RWPE2 (cell line): ENCODE data around the gene AKAP6.

Experiments
- ATAC-seq: fragments of 200-7000 bp; cut with Tn5 transposase; 3 replicates; pipeline ENCODE4 v1.9.1; 2021; ENCODE audit warnings: low read depth
- DNase-seq: peaks from one replicate; pipeline ENCODE4 v3.0.0-alpha.2; 2020; ENCODE audit warnings: low spot score
- H3K27ac ChIP-seq: fragments of 450-650 bp; 2 replicates; pipeline ENCODE4 v1.5.1; 2017; ENCODE audit warnings: mild to moderate bottlenecking; ENCODE audit not compliant: poor library complexity, severe bottlenecking
- H3K27me3 ChIP-seq: fragments of 250-450 bp; sonication (Bioruptor Pico); 2 replicates; pipeline ENCODE4 v1.5.1; 2021; ENCODE audit warnings: mild to moderate bottlenecking, moderate library complexity; ENCODE audit not compliant: insufficient read depth, poor library complexity, severe bottlenecking
- H3K36me3 ChIP-seq: fragments of 250-450 bp; sonication (Bioruptor Pico); 2 replicates; pipeline ENCODE4 v1.5.1; 2020; ENCODE audit warnings: low read depth, mild to moderate bottlenecking, moderate library complexity
- H3K4me1 ChIP-seq: fragments of 250-450 bp; sonication (Bioruptor Pico); 2 replicates; pipeline ENCODE4 v1.5.1; 2021; ENCODE audit warnings: mild to moderate bottlenecking, moderate library complexity; ENCODE audit not compliant: insufficient read depth, poor library complexity, severe bottlenecking
- H3K4me3 ChIP-seq: fragments of 250-450 bp; sonication (Bioruptor Pico); 2 replicates; pipeline ENCODE4 v1.5.1; 2021; ENCODE audit warnings: mild to moderate bottlenecking, moderate library complexity; ENCODE audit not compliant: severe bottlenecking
- H3K9me3 ChIP-seq: fragments of 250-450 bp; sonication (Bioruptor Pico); 2 replicates; pipeline ENCODE4 v1.5.1; 2021; ENCODE audit warnings: mild to moderate bottlenecking, moderate library complexity; ENCODE audit not compliant: severe bottlenecking
- TF ChIP-seq, protein P1 (sequence below): fragments of 450-650 bp; IDR thresholded peaks from one replicate; pipeline ENCODE4 v1.5.1; 2017; ENCODE audit warnings: mild to moderate bottlenecking, moderate library complexity; ENCODE audit not compliant: poor library complexity, severe bottlenecking

The AKAP6 gene

DNA sequence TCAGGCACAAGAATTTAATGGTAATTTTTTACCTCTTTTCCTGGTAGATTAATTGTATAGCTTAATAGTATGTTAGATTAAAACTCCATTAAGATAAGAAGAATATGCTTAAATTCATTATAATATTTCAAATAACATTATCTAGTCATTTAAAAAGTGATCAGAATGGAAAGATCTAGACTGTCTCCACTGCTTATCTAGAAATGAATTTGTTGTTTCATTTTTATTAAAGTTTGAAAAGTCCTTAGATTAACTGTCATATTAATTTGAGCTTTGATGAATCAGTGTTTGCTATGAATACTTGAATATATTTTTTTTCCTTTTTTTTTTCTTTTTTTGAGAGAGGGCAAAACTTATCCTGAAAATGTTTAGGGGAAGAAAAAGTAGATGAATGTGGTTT is 373.0 kb downstream of the AKAP6 start:
- TF ChIP-seq, protein P1, sequence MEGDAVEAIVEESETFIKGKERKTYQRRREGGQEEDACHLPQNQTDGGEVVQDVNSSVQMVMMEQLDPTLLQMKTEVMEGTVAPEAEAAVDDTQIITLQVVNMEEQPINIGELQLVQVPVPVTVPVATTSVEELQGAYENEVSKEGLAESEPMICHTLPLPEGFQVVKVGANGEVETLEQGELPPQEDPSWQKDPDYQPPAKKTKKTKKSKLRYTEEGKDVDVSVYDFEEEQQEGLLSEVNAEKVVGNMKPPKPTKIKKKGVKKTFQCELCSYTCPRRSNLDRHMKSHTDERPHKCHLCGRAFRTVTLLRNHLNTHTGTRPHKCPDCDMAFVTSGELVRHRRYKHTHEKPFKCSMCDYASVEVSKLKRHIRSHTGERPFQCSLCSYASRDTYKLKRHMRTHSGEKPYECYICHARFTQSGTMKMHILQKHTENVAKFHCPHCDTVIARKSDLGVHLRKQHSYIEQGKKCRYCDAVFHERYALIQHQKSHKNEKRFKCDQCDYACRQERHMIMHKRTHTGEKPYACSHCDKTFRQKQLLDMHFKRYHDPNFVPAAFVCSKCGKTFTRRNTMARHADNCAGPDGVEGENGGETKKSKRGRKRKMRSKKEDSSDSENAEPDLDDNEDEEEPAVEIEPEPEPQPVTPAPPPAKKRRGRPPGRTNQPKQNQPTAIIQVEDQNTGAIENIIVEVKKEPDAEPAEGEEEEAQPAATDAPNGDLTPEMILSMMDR, result no peak
- DNase-seq (no peak), ATAC-seq (no peak)
- Histone ChIP-seq H3K4me1 (peaks cover 20% of the 10 kb centered on the region), H3K4me3 (no peak overlapping the region), H3K27me3 (no peaks in the 10 kb centered on the region), H3K9me3 (no peaks in the 10 kb centered on the region), H3K27ac (no peak overlapping the region), H3K36me3 (no peaks in the 10 kb centered on the region)

DNA sequence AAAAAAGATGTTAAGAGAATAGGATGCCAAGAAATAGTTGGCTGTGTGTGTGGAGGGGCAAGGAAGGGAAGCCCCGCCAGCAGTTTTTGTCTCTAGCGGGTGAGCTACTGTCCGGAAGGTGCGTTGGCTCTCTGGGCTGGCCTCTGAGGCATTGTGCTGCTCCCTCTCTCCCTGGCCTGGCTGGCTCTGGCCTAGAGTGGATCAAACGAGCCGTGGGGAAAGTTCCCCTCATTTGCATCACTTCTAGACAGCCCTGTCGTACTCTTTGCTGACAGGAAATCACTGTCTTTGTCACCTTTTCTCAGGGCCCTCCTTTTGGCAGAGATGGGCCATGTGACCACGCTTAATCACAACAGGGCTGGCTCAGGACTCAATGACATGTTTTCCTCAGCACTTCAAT is 373.5 kb downstream of the AKAP6 start:
- Histone ChIP-seq H3K27ac (no peak overlapping the region), H3K9me3 (no peaks in the 10 kb centered on the region), H3K4me1 (peaks cover 16% of the 10 kb centered on the region), H3K36me3 (no peaks in the 10 kb centered on the region), H3K27me3 (no peaks in the 10 kb centered on the region), H3K4me3 (no peak overlapping the region)
- TF ChIP-seq, protein P1, result no peak
- ATAC-seq, result no peak
- DNase-seq, result no peak

DNA sequence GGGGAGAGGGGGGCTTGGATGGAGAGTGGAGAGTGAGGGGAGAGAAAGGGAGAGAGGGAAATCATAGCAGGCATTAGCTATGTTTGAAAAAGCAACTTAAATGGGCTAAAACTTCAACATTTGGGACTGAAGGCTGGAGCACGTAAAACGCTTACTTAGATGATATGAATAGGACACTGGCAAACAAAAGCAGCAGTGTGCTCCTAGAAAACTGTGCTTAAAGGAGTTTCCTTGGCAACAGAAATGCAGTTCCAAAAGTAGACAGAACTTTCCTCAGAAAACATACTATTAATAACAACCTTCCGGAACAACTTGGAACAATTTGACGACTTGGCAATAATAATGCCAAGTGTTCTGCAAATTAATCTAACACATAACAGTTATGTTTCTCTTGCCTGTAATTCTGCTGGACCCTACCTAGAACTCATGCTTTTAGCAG is 374.1 kb downstream of the AKAP6 start:
- Histone ChIP-seq H3K9me3 (no peaks in the 10 kb centered on the region), H3K36me3 (no peaks in the 10 kb centered on the region), H3K4me3 (no peak overlapping the region), H3K27ac (no peak overlapping the region), H3K27me3 (no peaks in the 10 kb centered on the region), H3K4me1 (peaks cover 10% of the 10 kb centered on the region)
- no peak for ATAC-seq
- DNase-seq, result no peak
- TF ChIP-seq, protein P1, result no peak

DNA sequence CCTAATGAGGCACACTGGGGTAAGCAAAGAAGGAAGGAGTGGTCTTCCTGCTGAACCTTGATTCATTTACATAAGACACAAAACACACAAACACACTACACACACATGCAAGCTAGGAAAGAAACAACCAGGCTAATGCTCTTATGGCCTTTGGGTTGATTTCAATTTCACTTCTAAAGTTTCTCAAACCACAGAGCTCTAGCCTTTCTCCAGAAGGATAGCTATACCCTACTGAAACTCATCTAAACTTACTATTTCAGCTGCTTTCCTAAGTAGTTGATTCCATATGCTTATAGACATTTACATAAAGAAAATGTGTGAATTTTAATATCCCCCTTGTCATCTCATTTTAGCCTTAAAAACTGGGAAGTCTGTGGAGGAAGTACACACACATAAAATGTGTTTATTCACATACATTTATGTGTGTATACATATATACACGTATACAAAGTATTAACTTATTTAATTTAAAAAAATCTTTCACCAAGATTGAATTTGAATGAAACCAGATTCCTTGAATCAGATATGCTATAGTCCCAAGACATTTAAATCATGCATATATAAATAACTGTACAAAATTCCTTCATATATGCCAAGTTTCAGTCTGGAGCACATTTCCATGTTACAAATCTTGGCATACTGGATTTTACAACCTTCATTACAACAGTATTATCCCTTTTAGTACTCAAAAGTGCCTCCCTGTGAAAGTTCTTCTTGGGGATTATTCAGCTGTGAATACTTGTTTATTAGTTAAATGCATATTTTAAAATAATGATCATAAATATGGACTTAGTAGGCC is 377.8 kb downstream of the AKAP6 start:
- H3K27ac ChIP-seq, result no peak overlapping the region
- ATAC-seq (no peak), DNase-seq (no peak)
- H3K36me3 ChIP-seq, result no peaks in the 10 kb centered on the region
- TF ChIP-seq, protein P1, result no peak
- H3K27me3 ChIP-seq, result peaks cover 4% of the 10 kb centered on the region
- H3K4me3 ChIP-seq, result no peak overlapping the region
- H3K9me3 ChIP-seq, result no peaks in the 10 kb centered on the region
- peaks cover 7% of the 10 kb centered on the region for H3K4me1 ChIP-seq

DNA sequence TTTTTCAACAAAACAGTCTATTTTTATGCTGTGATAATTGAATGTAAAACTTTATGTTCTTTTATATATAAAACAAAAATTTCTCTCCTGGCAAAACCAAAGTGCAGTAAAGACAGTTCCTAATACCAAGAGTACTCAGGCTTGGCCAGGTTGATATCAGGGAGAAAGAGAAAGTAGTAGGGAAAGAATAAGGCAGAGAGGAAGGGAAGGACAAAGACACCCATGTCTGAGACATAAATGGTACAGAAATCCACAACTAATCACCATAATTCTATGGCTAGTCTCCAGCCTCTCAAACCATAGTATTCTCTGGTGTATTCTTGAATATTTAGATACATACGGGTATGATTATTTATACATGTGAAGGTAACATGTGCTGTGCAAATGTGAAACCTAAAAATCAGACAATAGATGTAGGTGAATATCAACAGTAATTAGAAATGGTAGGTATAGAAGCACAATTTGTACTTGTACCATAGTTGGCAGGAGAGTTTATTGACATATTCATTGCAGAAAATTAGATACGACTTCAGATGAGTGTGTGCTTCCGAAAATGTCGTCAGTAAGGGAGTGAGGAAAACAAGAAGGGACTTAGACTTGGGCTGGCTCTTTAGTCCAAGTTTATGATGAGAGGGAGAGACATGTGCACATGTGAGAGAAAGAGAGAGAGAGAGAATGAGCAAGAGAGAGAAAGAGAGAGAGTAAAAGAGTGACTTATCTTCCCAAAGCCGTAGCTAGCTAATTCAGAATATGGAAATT is 378.8 kb downstream of the AKAP6 start:
- Histone ChIP-seq H3K27me3 (peaks cover 4% of the 10 kb centered on the region), H3K4me3 (no peak overlapping the region), H3K9me3 (no peaks in the 10 kb centered on the region), H3K27ac (no peak overlapping the region), H3K36me3 (no peaks in the 10 kb centered on the region), H3K4me1 (peaks cover 7% of the 10 kb centered on the region)
- DNase-seq, result no peak
- TF ChIP-seq, protein P1, result no peak
- ATAC-seq, result no peak
